HEK293T (cell line): ENCODE results near the gene GALK2.

ENCODE experiments used
- ARNT ChIP-seq: fragments of 450-650 bp; IDR thresholded peaks from 2 replicates; pipeline ENCODE4 v1.6.1; 2017; ENCODE audit warnings: mild to moderate bottlenecking
- BHLHE40 ChIP-seq: fragments of 450-650 bp; IDR thresholded peaks from 2 replicates; pipeline ENCODE4 v1.6.1; 2016; ENCODE audit warnings: mild to moderate bottlenecking, moderate library complexity, borderline replicate concordance
- ELF4 ChIP-seq: fragments of 450-650 bp; IDR thresholded peaks from 2 replicates; pipeline ENCODE4 v1.6.1; 2017; ENCODE audit warnings: antibody characterized with exemption
- FOXA1 ChIP-seq: fragments of 450-650 bp; IDR thresholded peaks from 2 replicates; pipeline ENCODE4 v1.6.1; 2016; ENCODE audit warnings: mild to moderate bottlenecking
- FOXK2 ChIP-seq: fragments of 450-650 bp; IDR thresholded peaks from 2 replicates; pipeline ENCODE4 v1.6.1; 2016; ENCODE audit warnings: mild to moderate bottlenecking
- FOXM1 ChIP-seq: fragments of 450-650 bp; IDR thresholded peaks from 2 replicates; pipeline ENCODE4 v1.6.1; 2017; ENCODE audit warnings: mild to moderate bottlenecking, borderline replicate concordance
- L3MBTL2 ChIP-seq: fragments of 450-650 bp; conservative IDR thresholded peaks from 2 replicates; pipeline ENCODE4 v1.6.1; 2016; ENCODE audit warnings: mild to moderate bottlenecking
- LEF1 ChIP-seq: fragments of 450-650 bp; IDR thresholded peaks from 2 replicates; pipeline ENCODE4 v1.6.1; 2017; ENCODE audit warnings: mild to moderate bottlenecking, borderline replicate concordance
- NFRKB ChIP-seq: fragments of 450-650 bp; IDR thresholded peaks from 2 replicates; pipeline ENCODE4 v1.6.1; 2016; ENCODE audit warnings: mild to moderate bottlenecking, moderate library complexity
- PKNOX1 ChIP-seq: fragments of 450-650 bp; IDR thresholded peaks from 2 replicates; pipeline ENCODE4 v1.6.1; 2016
- SP1 ChIP-seq: fragments of 450-650 bp; IDR thresholded peaks from 2 replicates; pipeline ENCODE4 v1.6.1; 2017
- TARDBP ChIP-seq: fragments of 450-650 bp; IDR thresholded peaks from 2 replicates; pipeline ENCODE4 v1.6.1; 2016

- no peak for TF ChIP-seq FOXK2
- TF ChIP-seq ELF4 = no peak
- TF ChIP-seq BHLHE40 = no peak
- no peak for TF ChIP-seq SP1
- TF ChIP-seq PKNOX1 = no peak
- TF ChIP-seq FOXA1 = no peak
- no peak for TF ChIP-seq FOXM1
- TF ChIP-seq NFRKB = no peak
- no peak for TF ChIP-seq ARNT
- TF ChIP-seq LEF1 = no peak
- TF ChIP-seq TARDBP = no peak
- TF ChIP-seq L3MBTL2 = no peak
These were observed 30.3 kb downstream of the GALK2 start for GRCh38 chr15:49200347-49200746.
